Kidney (tissue), 11 donors: ENCODE results near the gene ZNF117. TPM values are rescaled to one million over a fixed set of nuclear protein-coding genes. Genes with fewer than 3 reads are reported as not detected.
A peak's percentile ranks its signal among the peaks of the same experiment; 100 is the strongest.
"Not testable (repeated sequence)": the region's sequence is repeated elsewhere in the genome, so short reads cannot be mapped to it uniquely, and the experiment has no call there.

Experiments used
- DNase-seq, 5 donors: peaks; one replicate each; pipeline ENCODE4 v3.0.0-alpha.2; 2013 to 2020
- FAIRE-seq: peaks from 2 replicates; lab custom pipeline; 2012; peaks lifted over from hg19 to GRCh38; lab: Jason Lieb, UNC
- H3K27ac ChIP-seq, 2 donors: one replicate each; pipeline ENCODE4 v1.7.0; 2013; ENCODE audit warnings: low read depth in 2 of 2, low read length in 2 of 2, inconsistent platforms in 1 of 2
- H3K27me3 ChIP-seq: one replicate; pipeline ENCODE4 v1.7.1; 2013; ENCODE audit warnings: low read length, inconsistent platforms; ENCODE audit not compliant: control insufficient read depth, insufficient read depth
- H3K36me3 ChIP-seq, 3 donors: one replicate each; pipeline versions ENCODE4 v1.7.0 to v1.7.1; 2013; ENCODE audit warnings: low read length in 3 of 3, control low read depth in 1 of 3, inconsistent platforms in 1 of 3; ENCODE audit not compliant: insufficient read depth in 3 of 3, control insufficient read depth in 2 of 3
- H3K4me1 ChIP-seq, 3 donors: one replicate each; pipeline versions ENCODE4 v1.7.0 to v1.7.1; 2013; ENCODE audit warnings: low read length in 3 of 3, inconsistent platforms in 1 of 3, low read depth in 1 of 3; ENCODE audit not compliant: control insufficient read depth in 2 of 3, insufficient read depth in 2 of 3
- H3K4me3 ChIP-seq, 3 donors: one replicate each; pipeline versions ENCODE4 v1.7.0 to v1.8.1; 2013; ENCODE audit warnings: low read length in 3 of 3, control low read depth in 1 of 3, inconsistent platforms in 1 of 3
- H3K9ac ChIP-seq, 3 donors: one replicate each; pipeline versions ENCODE4 v1.7.0 to v1.7.1; 2013; ENCODE audit warnings: low read length in 3 of 3, control low read depth in 1 of 3, inconsistent platforms in 1 of 3
- H3K9me3 ChIP-seq, 3 donors: one replicate each; pipeline versions ENCODE4 v1.7.0 to v1.7.1; 2013; ENCODE audit warnings: low read length in 3 of 3, control low read depth in 1 of 3, inconsistent platforms in 1 of 3; ENCODE audit not compliant: control insufficient read depth in 2 of 3, insufficient read depth in 1 of 3
- intact Hi-C: fragments of 100-400 bp; cut with DNase I; formaldehyde crosslinking; loops from one replicate; pipeline ENCODE4 v1.11.1; 2022
- polyA plus RNA-seq: library from polyadenylated mRNA; stranded (reverse); fragments of 350-450 nt; fragmentation: Illumina TruSeq; extraction: RNeasy Lipid Tissue Mini Kit (QIAGEN cat#74804); gene quantifications from one replicate; pipeline ENCODE4 v1.2.3, GENCODE V29; 2014; ENCODE audit warnings: low read depth, low replicate concordance; ENCODE audit not compliant: insufficient read depth
- total RNA-seq: library from RNA; stranded (reverse); fragmentation: NEBNext Ultra II Directional; extraction: Animal tissue kit (Norgen Biotek cat#: 25700); gene quantifications from one replicate; pipeline ENCODE4 v1.2.1, GENCODE V29; 2021
- donor health status: control.
- donor health status: control.
- donor health status: DM: yes; HTN: yes; CAD: no.
- donor health status: Normal renal cell carcinoma (clear cell type).

Gene ZNF117
- total and polyA plus RNA-seq, 2 donors from 2014 or later, result 4.7 to 12.6 TPM

- H3K9ac ChIP-seq, H3K4me1 ChIP-seq, intact Hi-C loops, H3K4me3 ChIP-seq, H3K9me3 ChIP-seq, DNase-seq, H3K36me3 ChIP-seq, H3K27ac ChIP-seq, H3K27me3 ChIP-seq, FAIRE-seq: not testable (repeated sequence)
These were observed 43.4 kb upstream of the ZNF117 start for GRCh38 chr7:65034120-65034782.

GRCh38 chr7:65033391-65033790, 42.6 kb upstream of the ZNF117 start:
- DNase-seq, H3K9me3 ChIP-seq: not testable (repeated sequence)

GRCh38 chr7:65025023-65025422, 34.2 kb upstream of the ZNF117 start:
- FAIRE-seq, H3K36me3 ChIP-seq, intact Hi-C loops, H3K27me3 ChIP-seq, H3K9me3 ChIP-seq, DNase-seq, H3K4me3 ChIP-seq, H3K4me1 ChIP-seq, H3K27ac ChIP-seq, H3K9ac ChIP-seq: not testable (repeated sequence)

More at GRCh38 chr7:65033391-65033790, 42.6 kb upstream of the ZNF117 start:
- H3K4me1 ChIP-seq, H3K27ac ChIP-seq, H3K9ac ChIP-seq, FAIRE-seq, H3K4me3 ChIP-seq, intact Hi-C loops, H3K36me3 ChIP-seq, H3K27me3 ChIP-seq: not testable (repeated sequence)

- H3K36me3 ChIP-seq, intact Hi-C loops, H3K27me3 ChIP-seq, H3K9me3 ChIP-seq, H3K27ac ChIP-seq, H3K9ac ChIP-seq, H3K4me1 ChIP-seq, FAIRE-seq, H3K4me3 ChIP-seq: not testable (repeated sequence)
- peak in 1 of 5 donors; percentile 14 for DNase-seq
These were observed 30.1 kb upstream of the ZNF117 start for GRCh38 chr7:65020978-65021377.

GRCh38 chr7:65009881-65010280, 19.0 kb upstream of the ZNF117 start:
- H3K4me1 ChIP-seq, DNase-seq, intact Hi-C loops, H3K36me3 ChIP-seq, FAIRE-seq, H3K27ac ChIP-seq, H3K27me3 ChIP-seq, H3K9ac ChIP-seq, H3K9me3 ChIP-seq, H3K4me3 ChIP-seq: not testable (repeated sequence)

- H3K4me1 ChIP-seq, intact Hi-C loops, H3K36me3 ChIP-seq, DNase-seq, H3K4me3 ChIP-seq, FAIRE-seq, H3K27ac ChIP-seq, H3K9ac ChIP-seq, H3K9me3 ChIP-seq, H3K27me3 ChIP-seq: not testable (repeated sequence)
These were observed 18.6 kb upstream of the ZNF117 start for GRCh38 chr7:65009394-65009793.

GRCh38 chr7:65007036-65007435, 16.2 kb upstream of the ZNF117 start:
- DNase-seq, result peak in 1 of 5 donors; percentile 2
- intact Hi-C loops, FAIRE-seq, H3K27me3 ChIP-seq, H3K27ac ChIP-seq, H3K4me1 ChIP-seq, H3K36me3 ChIP-seq, H3K9me3 ChIP-seq: not testable (repeated sequence)
- Histone ChIP-seq H3K9ac (peak overlapping the region in 1 of 3 donors; percentile 86), H3K4me3 (peak overlapping the region in 2 of 3 donors; percentile 73 to 78)
